NT2/D1 (cell line): ENCODE measurements around the gene ATP2A2.

Experiments
- SUZ12 ChIP-seq: IDR thresholded peaks from 2 replicates; pipeline ENCODE4 v1.6.1; 2011; ENCODE audit not compliant: insufficient read length, insufficient read depth; ENCODE audit errors: extremely low read depth
- YY1 ChIP-seq: IDR thresholded peaks from 2 replicates; pipeline ENCODE4 v1.6.1; 2011; ENCODE audit not compliant: insufficient read length, insufficient read depth
- ZNF274 ChIP-seq: IDR thresholded peaks from 2 replicates; pipeline ENCODE4 v1.6.1; 2011; ENCODE audit warnings: mild to moderate bottlenecking, low read depth, low read length

DNA sequence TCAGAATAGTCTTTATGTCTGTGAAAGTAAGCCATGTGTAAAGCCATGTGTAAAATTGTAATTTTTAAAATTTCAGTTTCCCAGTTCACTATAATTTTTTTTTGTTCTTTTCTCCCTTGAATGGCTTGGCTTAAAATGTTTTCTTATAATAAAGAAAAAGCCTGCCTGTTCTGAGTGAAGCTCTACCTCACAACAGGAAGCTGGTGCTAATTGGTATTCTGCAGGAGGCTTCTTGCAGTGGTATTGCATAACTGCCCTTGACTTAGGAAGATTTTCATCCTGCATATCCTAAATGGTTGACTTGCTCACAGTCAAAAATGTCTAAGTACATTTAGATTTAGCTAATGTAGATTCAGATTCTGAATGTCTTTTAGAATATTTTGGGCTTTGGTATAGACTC, 49.5 kb downstream of the ATP2A2 start:
- no peak for TF ChIP-seq YY1
- TF ChIP-seq ZNF274 = no peak
- TF ChIP-seq SUZ12 = no peak
